ENCODE results near the gene ZBED4.

- TF ChIP-seq POLR2AphosphoS5 (IDR thresholded peaks at IDR 0.05): no peak
- no peak for TF ChIP-seq CTCF (IDR thresholded peaks at IDR 0.05)
- TF ChIP-seq POLR2A (IDR thresholded peaks at IDR 0.05): no peak
Measured at GRCh38 chr22:49885881-49886280, 32.2 kb downstream of the ZBED4 start.
